Upper lobe of left lung (tissue), 6 donors: ENCODE results near the gene NOC4L. TPM values are rescaled to one million over a fixed set of nuclear protein-coding genes. Genes with fewer than 3 reads are reported as not detected.

Experiments used
- ATAC-seq, 2 donors: fragments of 200-7000 bp; cut with Tn5 transposase; one replicate each; pipeline ENCODE4 v1.9.1; 2022; ENCODE audit warnings: mild to moderate bottlenecking in 2 of 2, moderate library complexity in 2 of 2; ENCODE audit not compliant: low FRiP score in 2 of 2
- DNase-seq, 2 donors: peaks; one replicate each; pipeline ENCODE4 v3.0.0-alpha.2; 2019 to 2020
- H3K27ac ChIP-seq, 4 donors: fragments of 200-600 bp; sonication (generic); one replicate each; pipeline ENCODE4 v1.5.1; 2016 to 2019
- H3K27me3 ChIP-seq, 4 donors: fragments of 200-600 bp; sonication (generic); one replicate each; pipeline ENCODE4 v1.5.1; 2017 to 2019
- H3K36me3 ChIP-seq, 4 donors: fragments of 200-600 bp; sonication (generic); one replicate each; pipeline ENCODE4 v1.5.1; 2016 to 2019
- H3K4me1 ChIP-seq, 4 donors: fragments of 200-600 bp; sonication (generic); one replicate each; pipeline ENCODE4 v1.5.1; 2018 to 2019
- H3K4me3 ChIP-seq, 4 donors: fragments of 200-600 bp; sonication (generic); one replicate each; pipeline ENCODE4 v1.5.1; 2017 to 2019; ENCODE audit warnings: mild to moderate bottlenecking in 2 of 4, moderate library complexity in 1 of 4
- H3K9me3 ChIP-seq, 4 donors: fragments of 200-600 bp; sonication (generic); one replicate each; pipeline ENCODE4 v1.5.1; 2018 to 2019
- CTCF ChIP-seq, 6 experiments: fragments of 450-650 bp in 4 of 6; fragments of 200-600 bp in 2 of 6; sonication (generic) in 2 of 6; IDR thresholded peaks; one replicate each; pipeline ENCODE4 v1.5.1; 2016 to 2019; ENCODE audit warnings: antibody characterized with exemption in 6 of 6
- EP300 ChIP-seq, 4 donors: sonication (generic); formaldehyde crosslinking; IDR thresholded peaks; one replicate each; pipeline ENCODE4 v1.5.1; 2017; ENCODE audit warnings: antibody characterized with exemption in 4 of 4, control low read depth in 2 of 4
- POLR2A ChIP-seq, 4 donors: fragments of 450-650 bp; IDR thresholded peaks; one replicate each; pipeline ENCODE4 v1.5.1; 2016 to 2017; ENCODE audit warnings: antibody characterized with exemption in 4 of 4, mild to moderate bottlenecking in 2 of 4
- POLR2AphosphoS5 ChIP-seq, 2 donors: sonication (generic); formaldehyde crosslinking; IDR thresholded peaks; one replicate each; pipeline ENCODE4 v1.5.1; 2017; ENCODE audit warnings: antibody characterized with exemption in 2 of 2
- WGBS, 2 donors: methylation state at CpG; one replicate each; pipeline ENCODE4 v1.1.5; 2017 to 2018; 5-methylcytosine and 5-hydroxymethylcytosine counted together
- total RNA-seq, 6 donors: library from RNA; depleted of rRNA in 4 of 6; stranded (reverse); fragments of >200 nt in 4 of 6; gene quantifications; one replicate each; pipeline versions ENCODE4 v1.1.0 to v1.2.1, GENCODE V29; 2016 to 2021
- donor health status: DM: no; HTN: no; CAD: no; lungs with moderate emphysema.
- donor health status: DM: no; HTN: yes; CAD: no; lungs with severe emphysema.

The NOC4L gene
- total RNA-seq, 6 donors from 2014 or later = 7.4 to 22.4 (median 19.2) TPM

DNA sequence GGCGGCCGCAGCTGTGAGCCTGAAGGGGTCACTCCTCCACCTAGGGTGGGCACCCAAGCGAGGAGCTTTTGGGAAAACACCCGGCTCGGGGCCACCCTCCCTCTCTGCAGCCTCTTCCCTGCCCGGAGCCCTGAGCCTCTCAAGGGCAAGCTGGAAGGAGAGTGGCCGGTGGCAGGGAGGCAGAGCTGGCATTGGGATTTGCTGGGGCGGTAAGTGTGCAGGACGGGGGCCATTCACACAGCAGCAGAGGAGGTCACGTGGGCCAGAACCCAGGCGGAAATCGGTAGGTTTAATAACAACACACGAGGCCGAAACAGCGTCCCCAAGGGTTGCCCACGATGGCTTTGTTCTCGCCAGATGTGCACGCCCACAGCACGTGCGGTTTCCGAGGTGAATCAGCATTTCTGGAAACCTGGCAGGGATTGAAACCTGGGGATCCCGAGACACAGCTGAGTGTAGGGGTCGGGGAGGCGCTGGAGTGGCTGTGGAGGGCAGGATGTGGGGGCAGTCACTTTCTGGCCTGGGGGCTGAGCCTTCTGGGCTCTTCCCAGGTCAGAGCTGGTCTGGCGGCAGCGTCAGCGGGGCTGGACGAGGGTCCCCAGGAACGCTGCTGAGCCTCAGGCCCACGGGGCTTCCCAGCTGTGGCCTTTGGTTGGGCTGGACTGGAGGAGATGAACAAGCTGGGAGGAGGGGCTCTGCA, 23.5 kb downstream of the NOC4L start:
- Histone ChIP-seq H3K4me1 (peaks cover 5 to 7% (median 6%) of the 10 kb centered on the region in 4 donors), H3K27ac (no peak overlapping the region), H3K4me3 (no peak overlapping the region), H3K36me3 (no peaks in the 10 kb centered on the region), H3K9me3 (no peaks in the 10 kb centered on the region), H3K27me3 (peaks cover 0 to 6% (median 0%) of the 10 kb centered on the region in 4 donors)
- ATAC-seq (no peak), DNase-seq (peak in 1 of 2 donors; percentile 56)
- WGBS, 2 donors = 71 to 76% methylated on average over 20 to 30 of the region's 30 CpGs
- TF ChIP-seq CTCF (IDR thresholded peaks at IDR 0.05) (no peak), POLR2AphosphoS5 (IDR thresholded peaks at IDR 0.05) (no peak), POLR2A (IDR thresholded peaks at IDR 0.05) (no peak), EP300 (IDR thresholded peaks at IDR 0.05) (no peak)

- Histone ChIP-seq H3K4me3 (no peak overlapping the region), H3K27ac (no peak overlapping the region), H3K27me3 (peaks cover 0 to 6% (median 0%) of the 10 kb centered on the region in 4 donors), H3K4me1 (no peaks in the 10 kb centered on the region), H3K9me3 (no peaks in the 10 kb centered on the region), H3K36me3 (no peaks in the 10 kb centered on the region)
- no peak for TF ChIP-seq EP300 (IDR thresholded peaks at IDR 0.05)
- TF ChIP-seq POLR2AphosphoS5 (IDR thresholded peaks at IDR 0.05) = no peak
- no peak for TF ChIP-seq POLR2A (IDR thresholded peaks at IDR 0.05)
- TF ChIP-seq CTCF (IDR thresholded peaks at IDR 0.05) = no peak
- 84% methylated on average over 30 of the region's 31 CpGs; no CpG with 5 or more reads in 1 of the 2 donors for WGBS, 2 donors
- ATAC-seq (no peak), DNase-seq (peak in 1 of 2 donors; percentile 73)
Observed at GRCh38 chr12:132168311-132169031, 24.2 kb downstream of the NOC4L start.

- DNase-seq = peak in 1 of 2 donors; percentile 59
- Histone ChIP-seq H3K4me1 (no peaks in the 10 kb centered on the region), H3K27me3 (peaks cover 0 to 6% (median 0%) of the 10 kb centered on the region in 4 donors), H3K27ac (no peak overlapping the region), H3K9me3 (no peaks in the 10 kb centered on the region), H3K4me3 (no peak overlapping the region), H3K36me3 (no peaks in the 10 kb centered on the region)
- no peak for ATAC-seq
- 80 to 93% methylated on average over 3 to 7 of the region's 17 CpGs for WGBS, 2 donors
- no peak for TF ChIP-seq CTCF (IDR thresholded peaks at IDR 0.05)
- no peak for TF ChIP-seq POLR2A (IDR thresholded peaks at IDR 0.05)
- no peak for TF ChIP-seq EP300 (IDR thresholded peaks at IDR 0.05)
- no peak for TF ChIP-seq POLR2AphosphoS5 (IDR thresholded peaks at IDR 0.05)
Observed at GRCh38 chr12:132169376-132169775, 25.1 kb downstream of the NOC4L start.

DNA sequence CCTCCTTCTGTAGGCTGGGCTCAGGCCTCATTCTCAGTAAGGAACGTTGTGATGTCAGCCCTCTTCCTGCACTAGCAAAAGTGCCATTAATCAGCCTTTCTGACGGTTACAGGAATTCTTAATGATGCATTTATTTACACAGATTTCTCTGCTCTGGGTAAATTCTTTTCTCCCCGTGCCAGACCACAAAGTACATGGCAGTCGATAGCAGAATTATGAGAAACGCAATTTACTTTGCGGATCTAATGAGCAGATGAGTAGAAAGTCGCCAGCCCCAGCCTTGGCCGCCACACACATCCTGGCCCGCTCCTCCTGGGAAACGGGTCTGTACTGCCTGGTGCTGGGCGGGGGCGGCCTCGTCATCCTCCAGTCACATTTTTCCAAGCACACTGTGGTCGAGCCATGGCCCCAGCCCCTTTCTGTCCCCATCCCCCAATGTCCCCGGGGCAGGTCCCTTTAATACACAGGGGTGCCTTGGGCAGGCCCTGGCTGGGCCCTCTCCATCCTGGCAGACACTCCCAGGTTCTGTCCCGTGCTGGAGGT, 25.9 kb downstream of the NOC4L start:
- Histone ChIP-seq H3K9me3 (no peaks in the 10 kb centered on the region), H3K27ac (no peak overlapping the region), H3K36me3 (no peaks in the 10 kb centered on the region), H3K27me3 (peaks cover 0 to 6% (median 0%) of the 10 kb centered on the region in 4 donors), H3K4me3 (no peak overlapping the region), H3K4me1 (no peaks in the 10 kb centered on the region)
- TF ChIP-seq EP300 (IDR thresholded peaks at IDR 0.05) (no peak), POLR2A (IDR thresholded peaks at IDR 0.05) (no peak), CTCF (IDR thresholded peaks at IDR 0.05) (no peak), POLR2AphosphoS5 (IDR thresholded peaks at IDR 0.05) (no peak)
- 23 to 33% methylated on average over 13 to 16 of the region's 16 CpGs for WGBS, 2 donors
- ATAC-seq = peak in 1 of 2 donors; percentile 31
- peak in 1 of 2 donors; percentile 53 for DNase-seq
